Testis (tissue), 2 donors: ENCODE measurements around the gene CADPS2.

Experiments
- POLR2A ChIP-seq: fragments of 450-650 bp; IDR thresholded peaks from one replicate; pipeline ENCODE4 v1.6.1; 2017; ENCODE audit warnings: antibody characterized with exemption, mild to moderate bottlenecking, moderate library complexity
- TF ChIP-seq, protein P1 (sequence below), 3 experiments: fragments of 450-650 bp in 2 of 3; fragments of 200-600 bp in 1 of 3; sonication (generic) in 1 of 3; IDR thresholded peaks; one replicate each; pipeline ENCODE4 v1.5.1; 2016 to 2019; ENCODE audit warnings: antibody characterized with exemption in 3 of 3, mild to moderate bottlenecking in 2 of 3, moderate library complexity in 1 of 3

DNA sequence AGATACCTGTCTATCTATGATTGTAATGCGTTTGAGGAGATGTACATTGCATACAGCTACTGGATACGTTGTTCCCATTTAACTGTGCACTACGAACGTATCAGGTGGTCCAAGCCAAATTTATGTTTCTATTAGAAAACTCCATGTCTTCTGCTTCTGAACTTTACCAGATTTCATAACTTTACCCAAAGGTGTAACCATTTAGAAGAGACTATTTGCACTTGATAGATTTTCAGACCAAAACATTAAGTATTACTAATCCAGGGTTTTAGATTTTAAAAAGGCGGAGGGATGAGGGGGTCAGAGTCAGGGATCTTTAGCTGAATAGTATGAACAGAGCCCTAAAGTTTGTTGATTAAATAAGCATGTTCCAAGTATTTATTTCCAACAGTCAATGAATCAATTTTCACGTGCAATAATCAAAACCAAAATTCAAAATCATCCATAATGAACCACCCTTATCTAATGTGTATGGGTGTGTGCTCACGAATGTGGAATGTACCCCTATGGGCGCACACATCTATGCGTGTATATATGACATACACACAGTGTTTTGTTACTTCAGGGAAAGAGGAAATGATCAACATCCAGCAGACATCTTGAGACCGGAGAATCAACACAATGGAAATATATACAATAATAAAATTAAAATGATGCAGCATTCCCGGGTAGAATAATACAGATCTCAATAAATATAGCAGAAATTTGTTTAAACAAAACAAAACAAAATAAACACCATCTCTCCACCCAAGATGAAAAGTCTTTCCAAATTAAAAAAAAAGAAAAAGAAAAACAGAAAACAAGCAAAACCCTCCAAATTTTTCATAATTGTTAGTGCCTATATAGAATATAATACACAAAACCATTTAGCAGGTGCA, 585.1 kb downstream of the CADPS2 start:
- TF ChIP-seq POLR2A: no peak
- TF ChIP-seq, protein P1, sequence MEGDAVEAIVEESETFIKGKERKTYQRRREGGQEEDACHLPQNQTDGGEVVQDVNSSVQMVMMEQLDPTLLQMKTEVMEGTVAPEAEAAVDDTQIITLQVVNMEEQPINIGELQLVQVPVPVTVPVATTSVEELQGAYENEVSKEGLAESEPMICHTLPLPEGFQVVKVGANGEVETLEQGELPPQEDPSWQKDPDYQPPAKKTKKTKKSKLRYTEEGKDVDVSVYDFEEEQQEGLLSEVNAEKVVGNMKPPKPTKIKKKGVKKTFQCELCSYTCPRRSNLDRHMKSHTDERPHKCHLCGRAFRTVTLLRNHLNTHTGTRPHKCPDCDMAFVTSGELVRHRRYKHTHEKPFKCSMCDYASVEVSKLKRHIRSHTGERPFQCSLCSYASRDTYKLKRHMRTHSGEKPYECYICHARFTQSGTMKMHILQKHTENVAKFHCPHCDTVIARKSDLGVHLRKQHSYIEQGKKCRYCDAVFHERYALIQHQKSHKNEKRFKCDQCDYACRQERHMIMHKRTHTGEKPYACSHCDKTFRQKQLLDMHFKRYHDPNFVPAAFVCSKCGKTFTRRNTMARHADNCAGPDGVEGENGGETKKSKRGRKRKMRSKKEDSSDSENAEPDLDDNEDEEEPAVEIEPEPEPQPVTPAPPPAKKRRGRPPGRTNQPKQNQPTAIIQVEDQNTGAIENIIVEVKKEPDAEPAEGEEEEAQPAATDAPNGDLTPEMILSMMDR (IDR thresholded peaks at IDR 0.05): no peak
